Stimulated activated CD4-positive, alpha-beta T cell treated with anti-CD3 and anti-CD28 coated beads, Interleukin-2, amount 100 ng/mL, for 24 hours (primary cell): ENCODE measurements around the gene MET.

Experiments
- DNase-seq, 2 donors: peaks; one replicate each; pipeline ENCODE4 v3.0.0-alpha.2; 2020

The MET gene

DNA sequence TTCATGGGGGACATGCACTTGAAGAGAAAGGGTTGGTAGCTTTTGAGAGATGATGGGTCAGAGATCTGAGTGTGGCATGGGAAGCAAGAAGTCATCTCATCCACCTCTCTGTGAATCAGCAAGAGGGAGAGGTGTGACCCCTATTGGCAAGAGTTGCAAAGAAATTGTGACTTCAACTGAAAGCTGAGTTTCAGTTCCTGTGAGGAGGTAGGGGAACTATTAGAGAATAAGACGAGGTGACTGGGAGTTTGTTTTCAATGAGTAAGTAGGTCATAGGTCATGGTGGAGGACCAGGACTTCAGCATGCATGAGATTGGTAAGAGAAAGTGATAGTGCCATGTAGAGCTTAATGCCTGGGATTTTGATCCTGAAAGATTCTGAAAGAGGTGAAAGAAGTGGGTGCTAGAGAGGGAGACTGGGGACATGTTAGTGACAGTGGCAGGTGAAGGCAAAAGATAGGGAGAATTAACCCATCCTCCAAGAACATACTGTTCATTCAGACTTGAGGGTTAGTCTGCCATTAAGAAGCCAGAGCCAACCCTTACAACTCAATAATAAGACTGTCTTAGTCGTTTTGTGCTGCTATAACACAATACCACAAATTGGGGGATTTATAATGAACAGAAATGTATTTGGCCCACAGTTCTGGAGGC is 114.9 kb downstream of the MET start:
- no peak for DNase-seq

DNA sequence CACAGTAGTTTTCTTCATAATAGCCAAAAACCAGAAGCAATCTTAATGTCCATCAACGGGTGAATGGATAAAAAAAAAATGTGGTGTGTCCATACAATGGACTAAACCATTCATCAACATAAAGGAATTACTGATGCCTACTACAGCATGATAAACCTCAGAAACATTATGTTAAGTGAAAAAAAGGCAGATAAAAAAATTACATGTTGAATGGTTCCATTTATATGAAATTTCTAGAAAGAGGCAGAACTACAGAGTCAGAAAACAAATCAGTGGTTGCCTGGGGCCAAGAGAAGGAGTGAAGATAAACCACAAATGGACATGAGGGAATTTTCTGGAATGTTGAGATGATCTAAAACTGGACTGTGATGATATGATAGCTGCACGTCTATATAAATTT is 115.9 kb downstream of the MET start:
- no peak for DNase-seq

DNA sequence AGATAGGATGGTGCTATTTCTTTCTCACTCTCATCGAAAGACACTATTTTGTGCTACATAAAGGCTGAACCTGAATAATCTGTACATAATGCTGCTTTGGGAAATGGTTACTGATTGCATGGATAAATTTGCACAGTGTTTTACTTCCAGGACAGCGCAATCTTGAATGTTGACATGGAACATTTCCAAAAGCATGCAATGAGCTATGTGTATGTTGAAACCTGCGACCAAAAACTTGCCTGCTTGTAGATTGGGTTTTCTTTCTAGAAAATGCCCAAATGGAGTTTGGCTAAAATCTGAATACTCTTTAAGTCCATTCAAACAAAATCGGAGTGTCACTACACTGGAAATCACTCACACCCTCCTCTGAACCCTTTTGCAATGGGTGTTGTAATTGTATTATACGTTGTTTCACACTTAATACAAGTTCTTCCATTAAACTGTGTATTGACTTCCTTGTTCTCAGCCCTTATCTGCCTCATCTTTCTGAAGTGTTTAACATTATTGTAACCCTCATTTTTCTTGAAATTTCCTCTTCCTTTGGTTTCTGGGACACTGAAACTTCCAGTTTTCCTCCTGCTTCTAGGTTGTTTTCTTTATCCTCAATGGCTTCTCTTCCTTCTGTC is 116.7 kb downstream of the MET start:
- DNase-seq, result no peak

DNA sequence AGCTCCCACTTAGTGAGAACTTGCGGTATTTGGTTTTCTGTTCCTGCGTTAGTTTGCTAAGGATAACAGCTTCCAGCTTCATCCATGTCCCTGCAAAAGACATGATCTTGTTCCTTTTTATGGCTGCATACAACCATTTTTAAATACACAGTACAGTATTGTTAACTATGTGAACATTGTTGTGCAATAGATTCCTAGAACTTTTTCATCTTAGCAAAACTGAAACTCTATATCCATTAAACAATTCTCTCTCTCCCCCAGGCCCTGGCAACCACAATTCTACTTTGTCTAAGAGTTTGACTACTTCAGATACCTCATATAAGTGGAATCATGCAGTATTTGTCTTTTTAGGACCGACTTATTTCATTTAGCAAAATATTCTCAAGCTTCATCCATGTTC is 118.0 kb downstream of the MET start:
- no peak for DNase-seq

DNA sequence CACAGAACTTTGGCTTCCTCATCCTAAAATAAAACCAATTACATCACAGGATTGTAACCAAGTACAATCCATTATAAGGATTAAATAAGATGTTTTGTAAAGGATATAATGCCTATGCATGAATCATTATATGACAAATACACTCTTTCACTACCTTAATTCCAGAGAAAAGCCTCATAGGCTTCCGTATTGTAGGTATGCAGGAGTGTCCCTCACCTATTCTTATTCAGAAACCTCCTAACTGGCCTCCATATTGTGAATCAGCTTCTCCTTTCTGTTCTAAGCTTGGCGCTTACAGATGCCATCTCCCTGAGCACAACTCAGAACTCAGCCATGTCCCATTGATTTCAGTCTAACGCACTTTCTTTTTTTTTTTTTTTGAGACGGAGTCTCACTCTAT is 120.8 kb downstream of the MET start:
- no peak for DNase-seq

DNA sequence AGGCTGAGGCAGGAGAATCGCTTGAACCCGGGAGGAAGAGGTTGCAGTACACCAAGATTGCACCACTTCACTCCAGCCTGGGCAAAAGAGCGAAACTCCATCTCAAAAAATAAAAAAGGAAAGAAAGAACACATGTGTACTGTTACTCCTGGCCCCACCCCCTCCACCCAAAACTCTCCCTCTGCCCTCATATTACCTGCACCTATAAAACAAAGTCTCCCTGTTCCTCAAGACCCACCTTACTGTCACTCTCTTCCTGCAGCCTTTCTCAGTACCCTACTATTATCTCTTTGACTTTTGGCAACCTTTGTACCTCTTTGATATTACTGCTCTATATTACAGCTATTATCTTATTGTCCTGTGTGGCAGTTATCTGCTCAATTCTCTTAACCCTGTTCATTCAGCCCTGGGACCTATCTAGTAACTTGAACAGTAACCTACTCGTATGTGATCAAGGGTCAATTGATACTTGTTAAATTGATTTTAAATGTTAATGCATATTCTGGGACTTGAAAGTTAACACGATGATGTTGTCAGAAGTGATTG is 121.9 kb downstream of the MET start:
- DNase-seq, result no peak

DNA sequence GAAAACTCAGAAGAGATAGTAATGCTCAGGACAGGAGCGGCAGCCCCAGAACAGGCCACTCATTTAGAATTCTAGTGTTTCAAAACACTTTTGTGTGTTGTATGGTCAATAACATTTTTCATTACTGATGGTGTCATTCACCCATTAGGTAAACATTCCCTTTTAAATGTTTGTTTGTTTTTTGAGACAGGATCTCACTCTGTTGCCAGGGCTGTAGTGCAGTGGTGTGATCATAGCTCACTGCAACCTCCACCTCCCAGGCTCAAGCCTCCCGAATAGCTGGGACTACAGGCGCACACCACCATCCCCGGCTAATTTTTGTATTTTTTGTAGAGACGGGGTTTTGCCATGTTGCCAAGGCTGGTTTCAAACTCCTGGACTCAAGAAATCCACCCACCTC is 124.5 kb downstream of the MET start:
- DNase-seq, result no peak

DNA sequence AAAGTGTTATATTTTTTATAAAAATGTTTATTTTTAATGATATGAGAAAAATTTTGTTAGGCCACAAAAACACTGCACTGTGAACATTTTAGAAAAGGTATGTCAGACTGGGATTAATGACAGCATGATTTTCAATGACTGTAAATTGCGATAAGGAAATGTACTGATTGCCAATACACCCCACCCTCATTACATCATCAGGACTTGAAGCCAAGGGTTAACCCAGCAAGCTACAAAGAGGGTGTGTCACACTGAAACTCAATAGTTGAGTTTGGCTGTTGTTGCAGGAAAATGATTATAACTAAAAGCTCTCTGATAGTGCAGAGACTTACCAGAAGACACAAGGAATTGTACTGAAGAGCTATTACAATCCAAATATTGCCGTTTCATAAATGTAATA is 125.6 kb downstream of the MET start:
- no peak for DNase-seq

DNA sequence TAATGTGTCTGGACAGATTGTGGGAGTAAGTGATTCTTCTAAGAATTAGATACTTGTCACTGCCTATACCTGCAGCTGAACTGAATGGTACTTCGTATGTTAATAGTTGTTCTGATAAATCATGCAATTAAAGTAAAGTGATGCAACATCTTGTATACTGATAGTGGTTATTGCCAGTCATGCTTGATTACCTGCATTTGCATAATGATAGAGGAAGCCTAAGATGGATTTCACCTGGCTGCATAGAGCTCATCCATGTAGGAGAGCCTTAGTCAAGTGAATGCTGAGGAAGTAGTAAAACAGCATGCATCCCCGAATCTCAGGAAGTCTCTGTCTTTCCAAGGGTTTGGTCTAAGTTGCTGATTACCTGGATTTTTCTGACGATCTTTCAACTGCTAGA is 126.2 kb downstream of the MET start:
- DNase-seq, result no peak

DNA sequence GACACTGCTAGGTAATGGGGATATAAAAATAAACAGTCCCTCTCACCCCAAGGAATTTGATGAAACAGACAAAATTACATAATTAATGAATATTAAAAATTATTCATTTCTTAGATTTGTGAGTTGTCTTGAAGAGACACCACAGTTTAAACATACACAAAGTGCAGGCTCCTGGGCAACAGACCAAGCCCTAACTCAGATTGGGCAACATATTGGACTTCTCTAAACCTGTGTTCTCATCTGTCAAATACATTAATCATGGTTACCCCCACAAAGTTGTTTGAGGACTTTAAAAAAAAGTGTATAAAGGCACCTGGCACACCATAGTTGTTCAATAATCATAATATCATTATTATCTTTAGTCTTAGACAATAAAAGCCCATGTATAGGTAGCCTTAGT is 127.9 kb downstream of the MET start:
- DNase-seq, result no peak

DNA sequence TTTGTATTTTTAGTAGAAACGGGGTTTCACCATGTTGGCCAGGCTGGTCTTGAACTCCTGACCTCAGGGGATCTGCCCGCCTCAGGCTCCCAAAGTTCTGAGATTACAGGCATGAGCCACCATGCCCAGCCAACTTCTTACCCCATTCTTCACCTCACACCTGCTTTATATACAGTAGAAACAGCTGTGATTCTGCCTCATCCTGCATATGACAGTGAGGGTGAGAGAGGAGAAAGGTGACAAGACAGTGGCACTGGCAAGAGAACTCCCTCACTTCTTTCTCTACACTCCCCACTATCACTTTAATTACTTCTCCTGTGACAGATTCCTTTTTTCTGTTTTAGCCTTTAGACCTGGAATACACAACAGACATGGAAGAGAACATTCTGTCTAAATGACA is 128.6 kb downstream of the MET start:
- no peak for DNase-seq

DNA sequence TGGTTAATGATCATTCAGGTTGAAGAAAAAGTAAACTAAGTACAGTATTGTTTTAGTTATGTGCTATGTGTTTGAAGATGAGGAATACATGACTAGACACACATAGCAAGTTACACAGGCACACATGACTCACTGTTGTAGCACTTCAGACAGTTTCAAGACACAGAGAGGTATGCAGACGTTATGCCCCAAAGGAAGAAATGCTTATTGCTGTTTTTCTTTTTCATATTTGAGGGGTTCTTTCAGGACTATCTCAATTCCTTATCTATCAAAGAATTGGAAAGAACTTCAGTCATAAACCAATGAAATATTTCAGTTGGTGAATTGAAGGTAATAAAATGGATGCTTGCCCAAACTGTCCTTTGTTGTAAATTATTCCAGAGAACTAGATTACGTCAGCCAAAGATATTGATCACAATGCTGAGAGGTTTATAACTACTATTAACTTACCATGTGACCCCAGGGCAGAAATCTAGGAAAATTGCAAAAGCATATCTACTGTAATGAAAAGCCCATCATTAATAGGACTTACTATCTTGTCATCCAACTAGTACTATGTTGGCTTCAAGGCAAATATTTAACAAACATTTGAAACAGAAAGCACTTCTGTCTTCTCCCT is 129.2 kb downstream of the MET start:
- no peak for DNase-seq

DNA sequence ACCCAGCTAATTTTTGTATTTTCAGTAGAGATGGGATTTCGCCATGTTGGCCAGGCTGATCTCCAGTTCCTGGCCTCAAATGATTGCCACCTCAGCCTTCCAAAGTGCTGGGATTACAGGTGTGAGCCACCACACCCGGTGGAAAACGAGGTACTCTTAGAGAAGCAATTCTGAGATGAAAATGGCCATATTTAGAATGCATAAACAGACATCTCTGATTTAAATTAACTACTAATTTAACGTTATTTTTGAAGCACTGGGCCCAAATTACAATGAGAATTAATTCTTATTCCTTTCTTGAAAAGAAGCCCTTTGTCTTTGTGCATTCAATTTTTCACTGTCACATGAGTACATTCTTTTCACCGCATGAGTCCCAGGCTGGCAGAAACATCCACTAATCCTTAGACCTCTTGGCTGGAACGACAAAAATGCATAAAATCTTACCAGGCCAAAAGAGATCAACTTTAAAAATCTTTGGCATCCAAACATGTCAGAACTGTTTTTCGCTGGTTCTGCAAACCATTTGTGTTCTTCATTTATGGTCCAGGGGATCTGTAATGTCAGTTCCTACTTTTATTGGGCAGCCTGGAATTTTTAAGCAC is 130.2 kb downstream of the MET start:
- DNase-seq, result no peak

DNA sequence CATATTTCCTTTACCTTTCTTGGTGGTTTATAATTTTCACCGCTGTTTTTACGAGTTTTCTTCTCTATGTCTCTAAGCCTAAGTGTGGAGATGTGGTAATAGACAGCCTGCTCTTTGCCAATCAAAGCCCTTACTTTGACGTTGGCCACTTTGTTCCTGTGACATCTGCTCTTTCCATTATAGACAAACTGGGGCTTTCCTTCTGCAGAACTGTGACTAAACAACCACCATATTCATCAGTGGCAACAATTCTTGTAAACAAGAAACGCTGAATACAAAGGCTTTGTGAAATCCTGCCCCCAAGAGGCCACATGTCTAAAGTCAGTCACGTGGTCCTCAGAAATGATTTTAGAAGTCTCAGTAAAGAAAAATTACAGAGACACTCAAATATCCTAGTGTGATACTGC is 130.8 kb downstream of the MET start:
- DNase-seq, result peak in 1 of 2 donors; percentile 11

DNA sequence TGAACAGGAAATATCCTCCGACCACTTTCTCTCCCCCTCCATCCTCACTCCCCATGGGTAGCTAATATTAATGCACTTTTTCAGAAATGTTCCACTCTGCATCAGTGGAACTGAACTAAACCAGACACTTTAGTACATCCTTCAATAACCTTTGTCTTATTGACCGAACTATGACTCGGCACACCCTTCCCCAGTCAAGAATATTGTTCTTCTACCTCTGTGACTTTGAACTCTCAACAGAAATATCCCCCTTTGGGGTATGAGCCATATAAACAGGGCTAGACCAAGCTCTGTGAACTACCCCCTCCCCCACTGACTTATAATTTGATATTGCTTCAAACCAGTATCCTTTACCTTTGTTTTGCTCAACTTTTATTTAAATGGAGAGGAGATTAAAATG is 132.5 kb downstream of the MET start:
- no peak for DNase-seq

DNA sequence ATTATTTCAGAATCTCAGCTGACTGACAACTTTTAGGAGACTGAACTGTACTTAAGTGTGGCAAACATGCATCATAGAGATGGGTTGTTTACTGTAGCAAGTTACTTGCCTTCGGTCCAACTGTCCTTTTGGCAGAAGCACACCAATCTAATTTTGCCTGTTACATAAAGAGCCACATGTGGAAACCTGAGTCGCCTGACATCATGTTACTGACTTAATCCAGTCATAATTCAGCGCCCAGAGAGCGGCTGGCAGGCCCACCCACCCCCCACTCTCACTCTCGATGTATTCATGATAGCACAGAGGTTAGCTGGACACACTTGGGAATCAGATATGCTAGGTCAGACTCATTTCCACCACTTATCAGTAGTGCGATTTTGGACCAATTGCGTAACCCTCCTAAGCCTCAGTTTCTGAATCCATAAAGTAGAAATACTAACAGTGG is 133.1 kb downstream of the MET start:
- no peak for DNase-seq

DNA sequence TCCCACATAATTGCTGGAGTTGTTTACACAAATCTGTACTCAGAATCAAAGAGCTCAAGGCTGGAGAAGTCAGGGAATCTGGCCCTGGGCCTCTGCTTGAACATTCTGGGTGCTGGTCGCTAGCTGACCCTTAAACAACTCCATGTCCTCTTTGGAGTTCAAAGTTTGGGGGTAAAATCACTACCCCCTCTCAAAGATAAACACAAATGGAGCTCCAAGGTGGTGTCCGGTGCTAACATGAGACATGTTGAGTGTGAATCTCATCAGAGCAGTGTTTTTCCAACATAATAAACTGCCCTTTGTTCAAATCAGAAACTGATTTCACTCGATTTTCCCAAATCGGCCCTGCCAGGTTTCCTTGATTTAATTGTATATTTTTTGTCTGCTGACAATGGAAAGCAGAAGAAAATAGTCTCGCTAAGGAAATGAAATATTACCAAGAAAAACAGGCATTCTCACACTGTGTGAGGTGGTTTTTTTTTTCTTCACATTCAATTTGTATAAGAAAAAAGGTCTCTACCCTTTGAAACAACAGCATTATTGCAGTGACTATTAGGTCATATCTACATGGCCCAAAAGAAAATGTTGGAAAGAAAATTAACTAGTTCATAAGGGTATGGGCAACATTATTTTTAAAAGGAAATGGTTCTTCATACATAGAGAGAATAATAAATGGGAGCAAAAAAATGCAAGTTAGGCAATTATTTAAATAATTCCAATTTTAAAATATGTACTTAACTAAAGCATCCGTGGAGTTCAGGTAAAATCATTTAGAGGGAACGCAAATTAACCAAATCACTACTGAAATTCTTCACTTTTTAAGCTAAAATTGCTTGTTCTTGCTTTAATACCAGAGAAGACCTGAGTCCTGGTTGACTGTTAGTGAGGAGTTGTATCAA is 134.3 kb downstream of the MET start:
- no peak for DNase-seq

DNA sequence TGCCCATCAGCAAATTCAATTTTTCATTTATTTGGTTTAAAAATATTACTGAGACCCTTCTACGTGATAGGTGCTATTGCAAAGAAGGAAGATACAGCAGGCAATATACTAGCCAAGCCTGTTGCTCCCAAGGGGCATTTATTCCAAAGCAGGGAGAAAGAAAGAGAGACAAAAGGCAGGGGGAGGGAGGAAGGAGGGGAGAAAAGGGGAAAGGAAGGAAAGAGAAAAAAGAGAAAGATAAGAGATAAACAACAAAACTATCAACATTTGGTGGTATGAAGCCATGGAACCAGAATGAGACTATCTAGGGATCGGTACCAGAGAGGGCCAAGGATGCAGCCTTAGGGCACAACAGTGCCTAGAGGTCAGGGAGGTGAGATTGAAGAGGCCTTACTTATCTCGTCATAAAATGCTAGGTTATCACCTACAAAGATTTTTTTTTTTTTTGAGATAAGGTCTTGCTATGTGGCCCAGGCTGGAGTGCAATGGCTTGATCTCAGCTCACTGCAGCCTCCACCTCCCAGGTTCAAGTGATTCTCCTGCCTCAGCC is 135.1 kb downstream of the MET start:
- DNase-seq, result no peak

DNA sequence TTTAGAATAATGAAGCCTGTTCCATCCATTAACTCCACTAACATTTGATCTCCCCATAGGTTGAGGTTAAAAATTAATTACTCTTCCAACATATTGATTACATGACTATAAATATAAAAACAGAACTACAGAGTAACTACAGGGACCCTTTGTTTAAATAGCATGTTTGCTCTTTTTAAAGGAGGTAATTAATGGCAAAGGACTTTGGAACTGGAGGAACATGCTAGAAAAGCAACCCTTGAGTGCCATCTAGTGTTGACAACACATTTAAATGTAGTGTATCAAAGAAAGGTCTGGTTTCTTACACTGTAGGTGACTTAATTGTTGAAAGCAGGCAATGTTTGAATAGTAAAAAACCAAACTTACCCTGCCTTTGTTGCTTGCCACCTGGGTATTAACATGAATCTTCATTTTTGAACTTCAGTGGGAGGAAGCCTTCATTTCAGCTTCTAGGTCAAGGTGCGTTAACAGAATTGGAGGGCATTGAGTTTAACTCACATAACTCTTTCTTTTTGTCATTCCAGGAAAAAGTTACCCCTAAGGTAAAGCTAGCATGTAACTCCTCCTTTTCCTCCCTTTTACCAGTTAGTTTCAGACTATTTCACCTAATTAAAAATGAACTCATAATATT is 137.8 kb downstream of the MET start:
- DNase-seq, result no peak

DNA sequence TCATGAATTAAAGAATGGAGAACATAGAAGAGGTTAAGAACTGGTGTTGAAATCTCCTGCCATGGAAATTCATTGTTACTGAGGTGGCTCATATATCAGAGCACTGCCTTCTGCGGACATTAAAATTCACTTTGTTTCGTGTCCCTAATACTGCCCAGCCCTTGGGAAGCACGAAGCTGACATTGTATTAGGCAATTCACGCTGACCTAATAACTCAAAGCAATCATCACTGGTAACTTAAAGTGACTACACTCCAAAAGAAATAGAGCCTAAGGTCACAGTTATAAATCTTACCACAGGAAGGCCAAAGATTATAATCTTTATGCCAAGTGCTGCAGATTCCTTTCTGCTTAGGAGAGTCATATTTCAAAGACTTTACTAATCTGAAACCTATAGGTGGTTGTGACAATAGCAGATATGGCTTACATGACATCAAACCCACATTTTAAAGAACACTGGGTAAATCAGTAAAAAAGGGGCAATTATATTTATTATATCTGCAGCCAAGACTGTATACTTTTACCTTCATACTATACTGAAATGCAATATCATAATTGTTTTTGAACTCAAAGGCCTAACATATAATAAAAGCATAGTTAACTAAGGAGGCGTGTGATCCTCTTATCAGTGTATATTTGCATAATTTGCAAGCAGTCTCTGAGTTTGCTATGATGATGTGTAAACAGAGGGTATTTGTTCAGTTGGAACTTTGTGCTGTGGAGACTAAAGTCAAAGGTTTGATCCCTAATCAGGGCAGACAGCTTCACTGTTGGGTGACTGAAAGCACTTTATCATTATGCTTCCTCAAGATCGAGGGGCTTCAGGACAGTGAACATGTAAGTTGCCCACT is 138.5 kb downstream of the MET start:
- no peak for DNase-seq

DNA sequence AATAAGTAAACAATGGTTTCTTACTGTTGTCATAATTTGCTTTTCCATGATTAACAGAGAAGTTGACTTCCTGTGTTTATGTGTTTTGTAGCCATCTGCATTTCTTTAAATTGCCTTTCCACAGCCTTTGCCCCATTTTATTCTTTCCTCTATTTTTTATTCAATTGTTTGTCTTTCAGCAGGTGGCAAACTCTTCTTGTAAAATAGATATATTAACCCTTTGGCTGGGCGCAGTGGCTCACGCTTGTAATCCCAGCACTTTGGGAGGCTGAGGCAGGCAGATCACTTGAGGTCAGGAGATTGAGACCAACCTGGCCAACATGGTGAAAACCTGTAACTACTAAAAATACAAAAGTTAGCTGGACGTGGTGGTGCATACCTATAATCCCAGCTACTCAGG is 139.8 kb downstream of the MET start:
- DNase-seq, result no peak
